ENCODE data around the gene RBMS1.

RBMS1 gene

DNA sequence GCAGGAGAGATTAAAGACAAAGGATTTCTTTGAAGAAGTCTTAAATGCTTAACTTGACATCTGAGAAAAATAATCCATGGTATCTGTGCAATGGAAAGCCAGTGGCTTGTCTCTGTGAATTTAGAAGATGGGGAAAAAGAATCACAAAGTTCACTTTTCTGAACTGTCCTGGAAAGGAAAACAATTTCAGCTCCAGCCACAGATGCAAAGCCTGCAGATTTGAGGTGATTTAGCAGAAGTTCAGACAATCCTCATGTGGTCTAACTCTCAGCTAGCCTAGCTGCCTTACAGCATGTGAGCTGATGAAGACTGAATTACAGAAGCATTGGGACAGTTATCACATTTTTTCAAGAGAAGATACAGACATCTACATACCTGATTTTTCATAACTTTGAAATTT, 166.8 kb downstream of the RBMS1 start:
- no peak for DNase-seq

DNA sequence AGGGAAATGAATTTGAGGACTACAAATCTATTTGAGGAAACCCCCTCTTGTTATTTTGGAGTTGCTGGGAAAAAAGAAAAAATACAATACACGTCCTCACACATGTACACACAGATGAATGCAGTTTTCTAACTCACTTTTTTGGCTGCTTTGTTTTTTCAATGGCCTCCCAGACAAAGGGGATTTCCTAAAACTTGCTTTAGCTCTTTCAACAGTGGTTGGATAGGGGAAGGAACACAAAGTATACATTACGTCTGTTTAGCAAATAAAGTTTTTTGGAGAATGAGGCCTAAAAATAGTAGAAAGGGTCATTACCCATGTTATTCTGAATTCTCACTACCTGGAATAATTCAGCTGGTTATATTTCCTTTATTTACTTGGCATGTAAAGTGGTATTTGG, 168.2 kb downstream of the RBMS1 start:
- DNase-seq: no peak

DNA sequence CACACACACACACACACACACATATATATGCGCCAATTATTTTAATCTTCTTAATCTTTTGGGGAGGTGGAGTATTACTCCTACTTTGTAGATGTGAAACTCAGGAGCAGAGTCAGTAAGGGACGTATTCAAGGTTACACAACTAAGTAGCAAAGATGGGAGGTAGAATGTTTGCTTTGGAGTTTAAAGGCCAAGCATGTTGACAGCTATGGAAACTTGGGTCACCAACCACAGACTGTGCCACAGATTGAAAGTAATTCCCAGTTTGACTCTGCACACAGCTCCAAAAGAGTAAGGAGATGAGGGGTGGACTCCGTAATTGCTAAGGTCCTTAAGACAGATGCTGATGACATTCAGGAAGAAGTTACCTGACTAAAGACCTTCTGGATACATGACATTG, 168.7 kb downstream of the RBMS1 start:
- DNase-seq: no peak

DNA sequence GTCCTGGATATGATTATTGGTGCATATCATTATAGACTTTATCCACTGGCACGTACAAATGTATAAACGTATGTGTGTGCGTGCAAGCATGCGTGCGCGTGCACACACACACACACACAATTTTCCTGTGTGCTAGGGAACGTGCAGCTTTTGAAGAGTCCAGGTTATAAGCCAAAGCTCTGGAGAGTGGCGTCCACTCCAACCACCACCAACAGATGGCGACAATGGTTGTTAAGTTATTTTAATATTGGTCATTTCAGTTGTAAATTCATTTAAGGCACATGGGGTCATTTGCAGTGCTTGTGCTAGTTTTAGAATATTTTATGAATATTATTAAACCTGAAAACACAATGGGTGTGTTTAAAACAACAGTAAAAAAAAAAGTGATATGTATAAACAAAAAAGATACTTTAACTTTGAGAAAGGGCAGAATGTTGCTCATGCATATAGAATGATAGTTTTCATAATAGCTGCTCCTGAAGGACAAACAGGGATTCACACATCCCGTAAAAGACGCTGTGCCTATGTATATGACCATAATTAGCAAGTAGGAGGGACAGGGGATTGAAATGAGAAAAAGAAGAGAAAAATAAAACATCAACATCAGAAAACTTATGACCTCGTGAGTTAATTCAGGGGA, 169.3 kb downstream of the RBMS1 start:
- peak; percentile 65 for DNase-seq

DNA sequence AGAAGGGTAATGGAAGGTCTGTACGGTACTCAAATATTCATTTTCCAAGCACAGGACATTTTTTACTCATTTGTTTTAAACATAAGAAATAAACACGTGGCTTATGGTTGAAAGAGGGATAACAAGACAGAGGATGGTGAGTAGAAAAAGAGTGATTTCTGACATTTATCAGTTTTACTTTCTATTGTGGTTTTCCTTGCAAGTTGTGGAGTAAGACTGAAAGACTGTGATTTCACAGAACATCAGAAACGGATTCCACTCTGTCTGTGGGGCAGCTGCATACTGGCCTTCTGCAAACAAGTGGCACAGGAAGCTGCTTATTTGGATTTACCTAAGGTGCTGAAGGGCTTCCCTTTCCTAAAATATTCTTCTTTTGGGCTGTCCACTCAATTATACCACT, 171.3 kb downstream of the RBMS1 start:
- DNase-seq: no peak

DNA sequence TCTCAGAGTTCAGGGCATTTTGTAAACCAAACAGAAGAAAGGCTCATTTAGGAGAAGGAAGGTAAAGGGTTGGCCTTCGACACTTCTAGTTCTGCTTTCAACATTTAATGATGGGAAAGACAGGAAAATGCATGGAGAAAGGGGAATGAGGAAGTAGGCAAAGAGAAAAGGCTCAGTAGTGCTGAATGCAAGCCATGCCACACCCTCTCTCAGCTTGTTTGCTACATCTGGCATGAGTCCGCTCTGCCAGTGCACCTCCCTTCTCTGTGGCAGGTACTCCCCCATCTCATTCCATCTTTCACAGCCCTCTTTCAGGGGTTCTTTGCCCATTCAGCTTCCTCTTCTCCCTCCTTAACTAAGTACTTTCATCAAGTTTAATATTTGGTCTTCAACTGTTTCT, 172.6 kb downstream of the RBMS1 start:
- no peak for DNase-seq

DNA sequence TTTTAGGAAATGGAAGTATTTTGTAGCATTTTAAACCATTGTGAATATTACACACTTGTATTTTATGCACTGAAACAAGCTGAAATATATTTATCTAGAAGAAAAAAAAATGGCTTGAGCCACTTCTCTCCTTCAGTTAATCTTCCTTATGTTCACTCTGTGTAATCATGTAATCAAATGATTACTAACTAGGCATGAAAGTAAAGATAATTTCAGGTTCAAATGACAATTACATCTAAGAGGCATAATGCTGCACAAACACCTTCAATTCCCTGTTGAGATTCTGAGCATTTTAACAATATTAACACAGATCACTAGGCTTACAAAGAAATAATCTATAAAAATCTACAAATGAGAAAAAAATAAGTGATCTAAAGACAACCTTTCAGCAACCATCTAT, 173.9 kb downstream of the RBMS1 start:
- DNase-seq: no peak

DNA sequence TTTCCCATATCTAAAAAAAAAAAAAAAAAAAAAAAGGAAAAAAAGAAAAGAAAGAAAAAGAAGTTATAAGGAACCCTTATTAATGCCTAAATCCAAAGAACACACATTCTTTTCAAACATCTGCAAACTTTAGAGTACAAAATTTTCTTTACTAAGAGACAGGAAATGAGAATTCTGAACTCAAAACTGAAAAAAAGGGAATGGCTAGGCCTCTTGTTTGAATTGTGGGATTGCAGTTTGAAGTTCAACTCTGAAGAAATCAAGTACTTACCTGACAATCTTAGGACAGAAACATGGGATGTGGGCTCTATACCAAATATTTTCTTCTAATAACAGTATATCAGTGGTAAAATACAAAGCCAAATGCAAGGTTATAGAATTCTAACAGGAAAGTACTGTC, 175.4 kb downstream of the RBMS1 start:
- no peak for DNase-seq

DNA sequence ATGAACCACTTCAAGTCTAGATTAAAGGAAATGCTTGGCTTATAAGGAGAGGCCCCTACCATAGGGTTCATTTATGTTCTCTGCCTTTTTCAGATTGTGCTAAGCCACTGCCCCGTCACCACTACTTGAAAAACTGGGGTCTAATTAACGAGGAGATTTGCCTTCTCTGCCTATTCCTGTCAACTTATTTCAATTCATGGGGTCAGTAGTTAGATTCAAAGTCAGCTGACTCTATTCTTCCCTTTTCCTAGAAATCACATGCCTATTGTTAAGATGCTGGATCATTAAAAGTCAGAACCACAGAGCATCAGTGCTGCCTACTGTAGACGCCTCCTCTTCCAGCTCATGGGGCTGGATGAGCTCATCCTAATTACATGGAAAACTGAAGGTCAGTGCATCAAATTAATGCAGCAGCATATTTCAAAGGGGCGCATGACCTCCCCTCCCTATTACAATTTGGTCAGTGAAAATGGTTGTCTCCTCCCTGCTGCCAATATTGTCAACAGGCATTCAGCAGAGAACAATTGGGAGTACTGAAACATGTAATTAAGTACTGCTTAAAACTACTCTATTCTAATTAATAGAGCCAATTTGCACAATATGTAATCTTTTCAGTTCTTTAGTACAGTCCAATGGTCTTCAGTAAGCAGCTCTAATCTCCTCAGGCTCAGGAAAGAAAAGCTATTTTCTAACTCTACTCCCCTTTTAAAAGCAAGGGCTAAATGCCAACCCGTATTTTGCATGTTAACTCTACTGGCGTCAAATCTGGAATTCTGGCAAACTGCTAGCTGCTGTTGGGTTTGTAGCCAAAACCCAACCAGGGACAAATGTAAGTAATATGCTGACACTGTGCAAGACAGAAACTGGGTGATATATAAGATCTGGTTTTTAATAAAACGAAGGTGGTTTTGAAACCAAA, 176.2 kb downstream of the RBMS1 start:
- peak; percentile 63 for DNase-seq

DNA sequence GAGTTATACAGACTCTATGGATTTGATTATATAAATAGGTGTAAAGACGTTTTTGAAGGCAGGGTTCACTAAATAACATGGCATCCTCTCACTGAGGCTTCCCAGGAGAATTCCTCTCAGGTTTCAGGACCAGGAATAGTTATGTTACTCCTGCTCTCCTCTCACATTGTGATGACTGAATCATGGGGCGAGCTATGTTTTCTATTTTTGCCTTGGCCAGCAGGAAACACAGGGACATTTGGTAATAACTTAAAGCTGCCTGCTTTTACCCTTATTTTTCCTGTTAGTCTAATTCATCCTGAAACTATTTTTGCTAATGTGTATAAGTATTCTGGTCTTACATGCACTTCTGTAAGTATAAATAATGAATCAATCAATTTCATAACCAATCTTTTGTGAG, 178.3 kb downstream of the RBMS1 start:
- no peak for DNase-seq

DNA sequence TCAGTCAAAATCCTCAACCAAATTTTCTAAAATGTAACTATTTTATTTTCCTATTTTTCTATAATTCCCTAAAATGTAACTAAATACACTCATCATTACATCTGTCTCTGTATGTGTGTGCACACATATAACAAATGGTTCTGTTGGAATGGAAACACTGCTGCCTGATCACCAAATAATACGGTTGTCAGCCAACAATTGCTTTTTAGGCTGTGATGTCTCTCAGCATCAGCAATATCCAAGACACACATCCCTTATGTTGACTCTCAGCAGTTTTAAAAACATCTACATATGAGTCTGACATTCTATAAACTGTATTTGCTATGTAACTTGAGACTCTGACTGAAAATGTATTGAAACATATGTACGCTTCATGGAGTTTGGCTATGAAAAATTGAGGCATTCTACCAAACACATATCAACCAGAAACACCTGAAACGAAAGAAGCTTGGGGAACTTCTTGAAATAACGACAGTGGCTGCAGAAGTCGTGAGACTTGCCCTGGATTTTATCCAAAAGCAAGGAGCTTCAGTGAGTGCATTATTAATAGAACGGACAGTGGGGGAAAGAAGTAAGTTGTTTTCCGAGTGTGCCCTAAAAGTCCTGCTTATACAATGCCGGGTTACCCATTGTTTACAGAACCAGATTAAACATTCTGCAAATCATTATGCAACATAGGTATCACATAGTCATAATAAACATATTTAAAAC, 183.3 kb downstream of the RBMS1 start:
- no peak for DNase-seq

DNA sequence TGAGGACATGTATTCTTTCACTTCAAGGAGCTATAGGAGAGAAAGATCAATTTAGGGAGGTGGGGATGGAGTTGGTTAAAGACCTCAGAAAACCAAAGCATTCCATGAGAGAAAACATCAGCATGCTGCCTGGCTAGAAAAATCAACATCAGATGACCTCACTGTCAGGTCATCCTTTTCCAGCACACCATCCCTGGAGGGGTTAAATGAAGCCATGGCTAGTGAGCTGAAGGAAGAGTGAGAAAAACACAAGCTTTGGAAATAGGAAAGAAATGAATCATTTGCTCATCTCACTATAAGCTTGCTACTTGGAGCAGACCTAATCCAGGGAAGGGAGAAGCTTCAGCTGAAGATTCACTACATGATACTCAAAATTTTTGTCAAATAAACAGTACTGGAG, 184.0 kb downstream of the RBMS1 start:
- DNase-seq: no peak

DNA sequence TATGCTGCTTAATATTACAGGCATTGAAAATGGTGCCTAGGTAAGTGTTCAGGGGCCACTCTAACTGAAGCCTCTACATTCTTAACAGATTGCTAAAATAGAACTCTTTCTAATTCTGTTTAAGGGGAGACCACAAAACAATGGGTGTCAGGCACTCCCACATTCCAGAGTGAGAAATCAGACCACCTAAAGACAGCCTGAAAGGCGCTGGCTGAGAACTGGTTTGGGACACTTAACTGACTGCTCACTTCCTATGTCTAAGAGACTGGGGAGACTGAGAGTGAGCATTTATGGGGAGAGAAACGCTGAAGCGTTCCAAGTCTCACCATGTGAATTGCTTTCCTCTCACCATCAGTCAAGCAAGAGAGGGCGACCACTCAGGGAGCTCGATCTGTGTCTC, 184.7 kb downstream of the RBMS1 start:
- DNase-seq: no peak

DNA sequence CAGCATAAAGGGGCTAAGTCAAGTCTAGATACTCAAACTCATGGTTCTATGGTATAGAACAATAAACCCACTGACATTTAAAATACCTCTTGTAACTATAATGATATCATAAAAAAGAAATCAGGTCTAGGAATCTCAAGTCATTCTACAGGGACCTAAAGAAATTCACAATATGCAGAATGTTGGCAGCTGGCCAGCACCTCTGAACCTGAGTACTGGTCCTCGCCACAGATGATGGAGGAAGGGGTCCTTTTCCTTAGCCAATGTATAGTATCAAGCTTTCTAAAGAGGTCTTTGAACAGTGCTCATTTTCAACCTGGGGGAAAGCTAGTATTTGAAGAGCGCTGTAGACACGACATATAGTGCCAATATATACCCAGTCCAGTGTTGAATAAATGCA, 185.1 kb downstream of the RBMS1 start:
- no peak for DNase-seq

DNA sequence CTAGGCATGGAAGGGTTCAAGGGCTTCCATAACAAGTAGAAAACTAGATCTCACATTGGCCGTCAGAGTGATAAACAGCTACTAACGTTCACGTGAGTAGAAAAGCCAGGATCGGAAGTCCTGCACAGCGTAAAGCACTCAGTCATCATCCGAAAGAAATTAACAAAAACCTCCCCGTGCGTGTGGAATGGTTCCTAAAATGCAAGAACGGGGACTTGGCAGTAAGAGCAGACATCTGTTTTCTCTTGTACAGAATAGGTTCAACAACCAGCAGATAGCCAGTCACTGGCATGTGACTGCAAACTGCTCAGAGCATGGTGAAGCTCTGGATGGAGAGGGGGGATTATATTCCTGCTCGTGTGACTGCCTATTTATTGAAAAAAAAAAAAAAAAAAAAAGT, 186.6 kb downstream of the RBMS1 start:
- peak; percentile 70 for DNase-seq

DNA sequence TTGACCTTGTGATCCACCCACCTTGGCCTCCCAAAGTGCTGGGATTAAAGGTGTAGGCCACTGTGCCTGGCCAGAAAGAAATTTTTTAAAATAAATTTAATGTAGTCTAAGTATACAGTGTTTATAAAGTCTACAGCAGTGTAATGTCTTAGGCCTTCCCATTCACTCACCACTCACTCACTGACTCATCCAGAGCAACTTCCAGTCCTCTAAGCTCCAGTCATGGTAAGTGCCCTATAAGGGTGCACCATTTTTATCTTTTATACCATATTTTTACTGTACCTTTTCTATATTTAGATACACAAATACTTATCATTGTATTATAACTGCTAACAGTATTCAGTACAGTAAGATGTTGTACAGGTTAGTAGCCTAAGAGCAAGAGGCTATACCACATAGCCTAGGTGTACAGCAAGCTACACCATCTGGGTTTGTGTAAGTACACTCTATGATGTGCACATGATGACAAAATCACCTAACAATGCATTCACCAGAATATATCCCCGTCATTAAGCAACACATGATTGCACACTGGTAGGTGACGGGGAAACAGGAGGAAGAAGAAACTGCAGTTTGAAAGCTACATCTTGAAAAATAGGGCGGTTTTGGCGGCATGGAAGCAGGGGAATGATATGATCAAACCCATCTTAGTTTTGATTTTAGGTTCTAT, 188.4 kb downstream of the RBMS1 start:
- no peak for DNase-seq

DNA sequence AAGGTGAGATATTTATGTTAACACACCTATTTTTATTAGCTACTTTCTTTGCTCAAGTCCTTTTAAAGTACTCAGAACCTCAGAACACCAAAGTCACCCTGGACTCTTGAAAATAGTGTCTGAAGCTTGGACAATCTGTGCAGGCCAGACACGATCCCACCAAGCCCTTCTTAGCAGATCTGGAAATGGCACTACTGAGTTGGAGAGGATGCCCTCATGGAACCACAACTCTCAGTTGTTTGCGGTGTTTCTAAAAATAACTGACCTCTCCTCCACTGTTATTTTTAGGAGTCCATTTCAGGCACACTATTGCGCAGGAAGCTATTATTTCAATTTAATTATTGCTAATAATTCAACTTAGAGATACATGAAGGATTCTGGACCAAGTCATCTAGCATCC, 190.1 kb downstream of the RBMS1 start:
- no peak for DNase-seq

DNA sequence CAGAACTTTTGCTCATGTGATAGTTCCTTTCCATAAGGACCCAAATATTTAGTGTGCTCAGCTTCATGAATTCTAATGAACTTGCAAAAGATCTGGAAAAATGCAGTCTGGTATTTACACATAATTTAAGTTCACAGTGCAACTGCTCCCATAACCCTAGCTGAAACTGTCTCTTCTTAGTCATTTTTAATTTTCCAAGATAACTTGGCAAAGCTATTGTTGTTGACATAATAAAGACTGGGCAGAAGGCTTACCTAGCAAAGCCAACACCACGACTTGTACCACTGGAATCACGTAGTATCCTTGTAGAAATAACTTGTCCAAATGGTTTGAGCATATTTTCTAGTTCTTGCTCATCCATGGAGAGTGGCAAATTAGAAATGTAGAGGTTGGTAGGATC, 190.5 kb downstream of the RBMS1 start:
- DNase-seq: no peak

DNA sequence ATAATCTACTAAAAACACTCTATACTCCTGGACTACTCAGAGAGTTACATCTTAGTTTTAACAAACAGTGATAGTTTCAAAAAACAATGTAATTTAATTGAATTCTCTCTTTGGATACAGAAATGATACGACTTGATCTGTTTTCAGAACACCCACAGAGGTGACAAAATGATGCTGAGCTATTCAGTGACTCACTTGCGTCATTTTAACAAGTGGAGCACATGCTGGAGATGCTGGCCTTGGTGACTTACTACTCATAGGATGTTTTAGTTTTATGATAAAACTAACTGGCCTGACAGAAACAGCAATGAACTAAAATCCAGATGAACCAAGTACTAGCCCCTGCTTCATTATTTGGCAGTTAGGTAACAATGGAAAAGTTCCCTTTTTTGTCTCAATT, 192.2 kb downstream of the RBMS1 start:
- DNase-seq: no peak

DNA sequence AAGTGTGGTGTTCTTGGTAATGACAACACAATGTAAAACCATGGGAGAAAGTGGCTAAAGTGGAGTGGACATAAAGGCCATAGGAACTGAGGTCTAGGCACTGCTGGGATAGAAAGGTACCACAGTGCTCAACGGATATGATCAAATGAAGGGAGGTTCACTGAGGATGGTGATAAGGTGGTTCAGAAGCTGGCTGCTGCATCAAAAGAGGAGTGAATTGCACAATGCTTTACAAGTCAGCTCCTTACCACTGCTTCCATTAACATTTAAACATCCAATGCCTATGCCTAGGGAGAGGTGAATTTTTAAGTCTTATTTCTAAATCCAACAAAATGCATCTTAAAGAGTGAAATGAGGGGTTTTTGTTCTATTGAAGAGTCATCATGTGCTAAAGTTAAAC, 193.4 kb downstream of the RBMS1 start:
- no peak for DNase-seq

DNA sequence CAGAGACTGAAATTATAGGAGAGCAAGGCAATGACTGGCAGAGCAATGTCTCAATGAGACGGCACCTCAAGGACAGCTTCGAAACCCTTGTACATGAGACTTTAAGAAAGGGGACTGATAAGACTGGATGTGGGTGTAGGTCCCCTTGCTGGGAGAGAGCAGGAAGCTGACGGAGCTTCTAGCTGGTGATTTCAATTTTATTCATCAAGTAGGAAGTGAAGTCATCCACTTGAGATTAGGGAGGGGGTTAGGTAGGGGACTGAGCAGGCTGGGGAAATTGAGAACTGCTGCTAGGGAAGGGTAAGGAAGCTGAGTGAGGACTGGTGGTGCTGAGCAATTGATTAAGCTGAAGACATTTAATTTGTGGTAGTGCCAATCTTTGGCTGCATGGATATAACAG, 194.1 kb downstream of the RBMS1 start:
- no peak for DNase-seq

DNA sequence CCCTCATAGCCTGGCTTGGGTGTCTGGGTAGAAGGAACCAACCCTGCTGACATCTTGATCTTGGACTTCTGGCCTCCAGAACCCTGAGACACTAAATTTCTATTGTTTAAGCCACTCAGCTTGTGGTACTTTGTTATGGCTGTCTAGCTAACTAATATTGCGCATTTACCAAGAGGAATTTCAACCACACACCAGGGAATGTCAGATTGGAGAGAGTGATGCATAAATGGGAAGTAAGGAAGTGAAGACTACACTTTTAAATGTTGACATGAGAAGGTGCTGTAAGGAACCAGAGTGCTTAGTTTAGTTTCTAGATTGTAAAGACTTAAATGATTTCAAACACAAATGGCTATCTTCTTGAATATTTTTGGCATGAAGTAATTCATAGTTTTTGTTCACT, 194.6 kb downstream of the RBMS1 start:
- DNase-seq: no peak

DNA sequence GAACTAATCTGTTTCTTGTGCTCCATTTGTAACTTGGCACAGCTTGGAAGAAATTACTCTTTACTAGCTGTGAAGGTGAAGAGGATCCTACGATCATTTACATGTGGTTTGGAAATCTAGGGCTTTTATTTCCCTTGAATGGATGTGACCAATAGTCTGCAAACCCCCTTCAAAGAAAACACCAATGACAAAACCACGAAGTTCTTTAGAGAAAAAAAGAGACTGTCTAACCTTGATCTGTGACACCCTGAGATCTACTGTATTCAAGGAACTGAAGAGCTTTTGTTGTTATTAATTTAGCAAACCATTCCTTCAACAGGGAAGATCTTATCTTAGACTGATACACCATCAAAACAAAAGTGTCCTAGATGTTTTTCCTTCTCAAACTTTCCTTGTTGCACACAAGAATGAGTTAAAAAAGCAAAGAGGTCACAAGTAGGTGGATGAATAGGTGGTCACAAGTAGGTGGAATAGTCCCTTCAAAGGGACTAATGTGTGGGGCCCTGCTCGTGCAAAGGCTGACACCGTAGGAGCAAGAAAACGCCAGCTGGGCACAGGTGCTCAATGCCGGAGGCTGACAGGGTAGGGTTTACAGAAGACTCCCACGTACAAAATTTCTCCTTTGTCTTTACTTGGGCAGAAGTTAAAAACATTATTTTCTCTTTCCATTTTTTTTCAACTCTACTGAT, 197.9 kb downstream of the RBMS1 start:
- no peak for DNase-seq

Data from left hindlimb (tissue), 1 donor.